ENCODE measurements around the gene SMIM44.

Gene SMIM44

GRCh38 chr19:3524904-3525451 is 41.7 kb upstream of the SMIM44 start:
- H3K79me2 ChIP-seq (ENCODE audit: insufficient read depth, low read length) = peaks cover 19% of the 10 kb centered on the region; the same call in 1 of the 2 replicates
- H3K4me3 ChIP-seq (ENCODE audit: insufficient read depth, low read length, poor library complexity, severe bottlenecking) = no peak overlapping the region
- no peaks in the 10 kb centered on the region for H3K9me2 ChIP-seq (replicated peaks; ENCODE audit: insufficient read depth, low read length)
- H2AFZ ChIP-seq (ENCODE audit: low read depth, low read length, severe bottlenecking) = no peak overlapping the region
- no peaks in the 10 kb centered on the region for H3K9me3 ChIP-seq (ENCODE audit: insufficient read depth, low read length)
- no peaks in the 10 kb centered on the region for H3F3A ChIP-seq (ENCODE audit: insufficient read depth)
- TF ChIP-seq EZH2phosphoT487 (conservative IDR thresholded peaks at IDR 0.05; ENCODE audit: low read length) (no peak), CTCF (IDR thresholded peaks at IDR 0.05; ENCODE audit: insufficient read depth, low read length, poor library complexity, severe bottlenecking) (no peak)
- H3K36me3 ChIP-seq (ENCODE audit: low read length) = no peaks in the 10 kb centered on the region
- no peaks in the 10 kb centered on the region for H3K27me3 ChIP-seq (ENCODE audit: low read length)
- no peak overlapping the region for H3K27ac ChIP-seq (ENCODE audit: low read depth, low read length)
- no peak overlapping the region for H3K4me2 ChIP-seq (ENCODE audit: low read depth, low read length, poor library complexity, severe bottlenecking)
- H3K9ac ChIP-seq (ENCODE audit: low read length) = no peak overlapping the region
- H4K20me1 ChIP-seq (ENCODE audit: low read depth, low read length) = no peaks in the 10 kb centered on the region

DNA sequence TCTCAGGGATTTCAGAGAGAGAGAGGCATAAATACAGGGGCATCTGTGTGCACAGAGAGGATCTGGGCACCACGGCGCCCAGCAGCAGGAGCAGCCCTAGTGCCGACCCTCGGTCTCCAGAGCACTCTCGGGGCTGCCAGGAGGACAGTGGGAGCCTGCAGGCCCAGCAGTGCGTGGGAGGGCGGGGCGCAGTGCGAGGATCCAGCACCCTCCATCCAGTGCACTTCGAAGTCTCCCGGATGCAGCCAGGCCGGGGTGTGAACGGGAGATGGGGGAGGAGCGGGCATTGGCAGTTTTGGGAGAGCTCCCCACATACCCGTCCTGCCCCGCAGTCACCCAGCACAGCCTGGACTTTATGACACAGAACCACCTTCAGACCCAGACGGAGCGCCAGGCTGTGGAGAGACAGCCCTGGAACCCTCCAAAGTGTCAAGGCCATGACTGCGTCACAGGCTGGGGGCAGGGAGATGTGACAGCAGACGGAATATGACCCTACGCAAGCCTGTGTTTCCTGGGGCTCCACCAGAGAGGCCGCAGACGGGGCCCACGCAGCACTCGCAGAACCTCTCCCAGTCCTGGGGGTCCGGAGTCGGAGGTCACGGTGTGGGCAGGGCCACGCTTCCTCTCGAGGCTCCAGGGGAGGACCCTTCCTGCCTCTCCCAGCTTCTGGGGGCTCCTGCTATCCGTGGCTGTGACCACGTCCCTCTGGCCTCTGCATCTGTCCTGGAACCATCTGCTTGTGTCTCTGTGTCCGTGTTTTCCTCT is 41.0 kb upstream of the SMIM44 start:
- Histone ChIP-seq H3K9me3 (ENCODE audit: insufficient read depth, low read length) (no peaks in the 10 kb centered on the region), H4K20me1 (ENCODE audit: low read depth, low read length) (no peaks in the 10 kb centered on the region), H3K9me2 (replicated peaks; ENCODE audit: insufficient read depth, low read length) (no peaks in the 10 kb centered on the region), H3K27me3 (ENCODE audit: low read length) (no peaks in the 10 kb centered on the region), H3K79me2 (ENCODE audit: insufficient read depth, low read length) (peaks cover 26% of the 10 kb centered on the region; the same call in 1 of the 2 replicates), H2AFZ (ENCODE audit: low read depth, low read length, severe bottlenecking) (no peak overlapping the region), H3K4me3 (ENCODE audit: insufficient read depth, low read length, poor library complexity, severe bottlenecking) (no peak overlapping the region), H3K27ac (ENCODE audit: low read depth, low read length) (no peak overlapping the region), H3K36me3 (ENCODE audit: low read length) (no peaks in the 10 kb centered on the region), H3F3A (ENCODE audit: insufficient read depth) (no peaks in the 10 kb centered on the region), H3K4me2 (ENCODE audit: low read depth, low read length, poor library complexity, severe bottlenecking) (no peak overlapping the region), H3K9ac (ENCODE audit: low read length) (no peak overlapping the region)
- TF ChIP-seq CTCF (IDR thresholded peaks at IDR 0.05; ENCODE audit: insufficient read depth, low read length, poor library complexity, severe bottlenecking) (no peak), EZH2phosphoT487 (conservative IDR thresholded peaks at IDR 0.05; ENCODE audit: low read length) (no peak)

DNA sequence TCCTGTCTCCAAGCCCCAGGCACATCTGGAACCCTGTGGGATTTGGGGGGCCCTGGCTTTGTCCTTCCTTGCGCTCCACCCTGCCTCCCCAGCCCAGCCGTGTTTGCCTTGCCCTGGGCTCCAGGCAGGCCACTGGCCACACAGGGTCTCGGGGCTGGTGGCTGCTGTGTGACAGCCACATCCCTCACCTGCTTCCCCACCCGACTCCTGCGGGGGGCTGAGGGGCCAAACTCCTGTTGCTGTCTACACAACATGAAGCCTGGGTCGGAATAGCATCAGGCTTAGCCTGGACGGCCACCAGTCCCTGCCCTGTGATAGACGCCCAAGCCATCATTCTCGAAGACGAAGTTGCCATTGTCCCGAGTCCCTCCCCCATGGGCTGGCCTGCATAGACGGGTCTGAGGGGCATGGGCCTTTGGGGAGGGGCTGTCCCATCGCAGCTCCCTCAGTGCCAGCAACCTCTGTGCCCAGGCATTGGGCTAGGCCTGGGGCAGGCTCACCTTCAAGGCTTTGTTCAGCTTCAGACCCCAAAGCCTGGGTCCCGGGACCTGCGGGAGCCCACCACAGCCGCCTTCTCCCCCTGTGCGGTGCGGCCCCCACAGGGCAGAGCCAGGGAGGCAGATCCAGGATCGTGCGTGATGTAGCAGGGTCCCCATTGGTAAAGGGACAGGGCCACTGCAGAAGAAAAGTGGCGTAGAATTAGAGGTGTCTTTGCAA is 40.3 kb upstream of the SMIM44 start:
- Histone ChIP-seq H3K36me3 (ENCODE audit: low read length) (no peaks in the 10 kb centered on the region), H3K9me2 (replicated peaks; ENCODE audit: insufficient read depth, low read length) (no peaks in the 10 kb centered on the region)
- TF ChIP-seq CTCF (IDR thresholded peaks at IDR 0.05; ENCODE audit: insufficient read depth, low read length, poor library complexity, severe bottlenecking) = no peak
- TF ChIP-seq EZH2phosphoT487 (conservative IDR thresholded peaks at IDR 0.05; ENCODE audit: low read length) = no peak

More for the DNA sequence above, 40.3 kb upstream of the SMIM44 start:
- Histone ChIP-seq H3K4me3 (ENCODE audit: insufficient read depth, low read length, poor library complexity, severe bottlenecking) (no peak overlapping the region), H3K79me2 (ENCODE audit: insufficient read depth, low read length) (peaks cover 32% of the 10 kb centered on the region), H3K4me2 (ENCODE audit: low read depth, low read length, poor library complexity, severe bottlenecking) (no peak overlapping the region), H3F3A (ENCODE audit: insufficient read depth) (no peaks in the 10 kb centered on the region), H2AFZ (ENCODE audit: low read depth, low read length, severe bottlenecking) (no peak overlapping the region), H3K9me3 (ENCODE audit: insufficient read depth, low read length) (no peaks in the 10 kb centered on the region), H3K27me3 (ENCODE audit: low read length) (no peaks in the 10 kb centered on the region), H4K20me1 (ENCODE audit: low read depth, low read length) (0 out of 2 replicates have a peak, but pooled peaks cover 4% of the 10 kb centered on the region), H3K9ac (ENCODE audit: low read length) (no peak overlapping the region), H3K27ac (ENCODE audit: low read depth, low read length) (no peak overlapping the region)
